GM10266 (cell line): ENCODE results near the gene ASAP2.

Experiments
- DNase-seq: peaks from one replicate; pipeline ENCODE4 v3.0.0; 2012; ENCODE audit errors: extremely low spot score
- CTCF ChIP-seq: IDR thresholded peaks from 2 replicates; pipeline ENCODE4 v1.5.1; 2012; ENCODE audit warnings: mild to moderate bottlenecking, low read depth; ENCODE audit not compliant: control insufficient read depth, insufficient read depth; ENCODE audit errors: missing control alignments

The ASAP2 gene

GRCh38 chr2:9269695-9270360 lies 63.2 kb downstream of the ASAP2 start:
- DNase-seq: no peak
- TF ChIP-seq CTCF: no peak

DNA sequence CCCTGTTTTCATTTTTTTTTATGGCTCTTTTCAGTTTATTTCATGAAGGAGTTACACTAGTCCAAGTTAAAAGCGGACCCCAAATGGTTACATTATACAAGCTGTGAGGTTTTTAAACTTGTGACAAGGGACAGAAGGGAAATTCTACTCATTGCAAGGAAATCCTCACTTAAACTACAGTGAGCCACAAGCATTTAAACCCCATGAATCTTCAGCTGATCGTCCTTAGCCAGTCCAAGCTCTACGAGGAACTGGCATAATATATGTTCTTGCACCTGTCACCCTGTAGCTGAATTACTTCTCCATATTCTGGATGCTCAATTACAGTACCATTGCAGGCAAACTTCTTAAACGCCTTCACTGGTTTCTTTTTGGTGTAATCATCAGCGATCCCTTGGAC lies 64.5 kb downstream of the ASAP2 start:
- no peak for TF ChIP-seq CTCF
- DNase-seq: no peak

DNA sequence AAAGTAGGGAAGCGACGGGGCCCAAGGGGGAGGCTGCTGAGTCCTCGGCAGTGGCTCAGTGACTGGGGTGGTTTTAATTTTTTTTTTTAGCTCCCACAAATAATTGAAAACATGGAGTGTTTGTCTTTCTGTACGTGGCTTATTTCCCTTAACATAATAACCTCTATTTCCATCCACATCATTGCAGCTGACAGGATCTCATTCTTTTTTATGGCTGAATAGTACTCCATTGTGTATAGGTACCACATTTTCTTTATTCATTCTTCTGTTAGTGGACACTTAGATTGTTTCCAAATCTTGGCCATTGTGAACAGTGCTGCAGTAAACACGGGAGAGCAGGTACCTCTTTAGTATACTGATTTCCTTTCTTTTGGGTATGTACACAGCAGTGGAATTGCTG lies 65.1 kb downstream of the ASAP2 start:
- DNase-seq: no peak
- TF ChIP-seq CTCF: no peak

DNA sequence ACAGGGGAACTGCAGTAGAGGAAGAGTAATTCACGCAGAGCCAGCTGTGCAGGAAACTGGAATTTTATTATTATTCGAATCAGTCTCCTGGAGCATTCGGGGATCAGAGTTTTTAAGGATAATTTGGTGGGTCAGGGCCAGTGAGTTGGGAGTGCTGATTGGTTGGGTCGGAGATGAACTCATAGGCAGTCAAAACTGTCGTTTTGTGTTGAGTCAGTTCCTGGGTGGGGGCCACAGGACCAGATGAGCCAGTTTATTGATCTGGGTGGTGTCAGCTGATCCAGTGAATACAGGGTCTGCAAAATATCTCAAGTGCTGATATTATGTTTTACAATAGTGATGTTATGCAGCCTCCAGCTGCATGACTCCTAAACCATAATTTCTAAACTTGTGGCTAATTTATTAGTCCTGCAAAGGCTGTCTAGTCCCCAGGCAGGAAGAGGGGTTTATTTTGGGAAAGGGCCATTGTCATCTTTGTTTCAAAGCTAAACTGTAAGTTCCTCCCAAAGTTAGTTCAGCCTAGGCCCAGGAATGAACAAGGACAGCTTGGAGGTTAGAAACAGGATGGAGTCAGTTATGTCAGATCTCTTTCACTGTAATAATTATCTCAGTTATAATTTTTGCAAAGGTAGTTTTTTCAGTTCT lies 67.0 kb downstream of the ASAP2 start:
- TF ChIP-seq CTCF: no peak
- DNase-seq: no peak

DNA sequence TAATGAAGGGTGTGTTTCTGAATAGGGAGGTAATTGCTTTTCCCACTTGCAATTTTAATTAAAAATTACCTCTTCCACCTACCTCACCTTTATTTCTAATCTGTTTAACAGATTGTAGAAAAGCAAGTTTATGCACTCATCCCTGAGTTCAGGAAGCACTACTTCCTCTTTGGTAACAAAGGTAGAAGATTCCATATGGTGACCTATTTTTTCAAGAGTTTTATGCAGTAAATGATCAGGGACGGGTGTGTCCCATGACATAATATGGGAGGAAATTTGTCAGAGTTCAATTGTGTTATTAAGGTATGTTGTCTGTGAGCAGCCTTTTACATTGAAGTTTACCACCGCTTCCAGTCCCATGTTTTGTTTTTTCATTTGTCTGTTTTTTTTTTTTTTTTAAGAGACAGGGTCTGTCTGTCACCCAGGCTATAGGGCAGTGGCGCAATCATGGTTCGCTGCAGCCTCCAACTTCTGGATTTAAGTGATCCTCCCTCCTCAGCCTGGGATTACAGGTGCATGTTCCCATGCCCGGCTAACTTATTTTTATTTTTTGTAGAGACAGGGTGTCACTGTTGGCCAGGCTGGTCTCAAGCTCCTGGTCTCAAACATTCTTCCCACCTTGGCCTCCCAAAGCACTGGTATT lies 68.2 kb downstream of the ASAP2 start:
- DNase-seq: no peak
- TF ChIP-seq CTCF: no peak

- DNase-seq: no peak
- no peak for TF ChIP-seq CTCF
These were observed 68.8 kb downstream of the ASAP2 start for GRCh38 chr2:9275399-9275798.

GRCh38 chr2:9276074-9276473 lies 69.5 kb downstream of the ASAP2 start:
- no peak for DNase-seq
- no peak for TF ChIP-seq CTCF
